Small intestine (tissue), 7 donors: ENCODE results near the gene CDC6. TPM values are rescaled to one million over a fixed set of nuclear protein-coding genes. Genes with fewer than 3 reads are reported as not detected.
A peak's percentile ranks its signal among the peaks of the same experiment; 100 is the strongest.

Experiments used
- DNase-seq, 2 donors: peaks; one replicate each; pipeline versions ENCODE4 v3.0.0 to v3.0.0-alpha.2; 2013
- FAIRE-seq: peaks from 2 replicates; lab custom pipeline; 2012; peaks lifted over from hg19 to GRCh38; lab: Jason Lieb, UNC
- H3K27ac ChIP-seq, 3 donors: one replicate each; pipeline ENCODE4 v1.5.1; 2013; ENCODE audit warnings: low read length in 2 of 3, mild to moderate bottlenecking in 2 of 3, control low read depth in 1 of 3, inconsistent platforms in 1 of 3, low read depth in 1 of 3, moderate library complexity in 1 of 3
- H3K27me3 ChIP-seq, 3 donors: one replicate each; pipeline ENCODE4 v1.6.1; 2013; ENCODE audit warnings: low read length in 3 of 3, inconsistent platforms in 1 of 3; ENCODE audit not compliant: control insufficient read depth in 3 of 3, insufficient read depth in 3 of 3
- H3K36me3 ChIP-seq, 3 donors: one replicate each; pipeline ENCODE4 v1.6.1; 2013; ENCODE audit warnings: low read length in 3 of 3, inconsistent platforms in 1 of 3, low read depth in 1 of 3, mild to moderate bottlenecking in 1 of 3, moderate library complexity in 1 of 3; ENCODE audit not compliant: control insufficient read depth in 3 of 3, insufficient read depth in 2 of 3
- H3K4me1 ChIP-seq, 3 donors: one replicate each; pipeline ENCODE4 v1.6.1; 2013; ENCODE audit warnings: low read length in 2 of 3, inconsistent platforms in 1 of 3, low read depth in 1 of 3, mild to moderate bottlenecking in 1 of 3, moderate library complexity in 1 of 3; ENCODE audit not compliant: control insufficient read depth in 3 of 3, insufficient read depth in 2 of 3
- H3K4me3 ChIP-seq, 3 donors: one replicate each; pipeline ENCODE4 v1.5.1; 2013; ENCODE audit warnings: low read length in 3 of 3, control low read depth in 1 of 3, inconsistent platforms in 1 of 3, low read depth in 1 of 3, mild to moderate bottlenecking in 1 of 3, moderate library complexity in 1 of 3
- H3K9me3 ChIP-seq, 2 donors: one replicate each; pipeline ENCODE4 v1.6.1; 2013; ENCODE audit warnings: low read depth in 1 of 2, low read length in 1 of 2; ENCODE audit not compliant: control insufficient read depth in 2 of 2, insufficient read depth in 1 of 2
- WGBS, 3 donors: extraction: QIAGEN DNeasy Blood & Tissue Kit; methylation state at CpG; one replicate each; pipeline ENCODE4 v1.1.7; 2013; 5-methylcytosine and 5-hydroxymethylcytosine counted together
- polyA plus RNA-seq, 4 donors: library from polyadenylated mRNA; stranded (reverse) in 3 of 4; unstranded in 1 of 4; fragments of 200-250 nt in 3 of 4; fragments of 120-200 nt in 1 of 4; gene quantifications; one replicate each; pipeline versions ENCODE4 v1.2.1 to v1.2.3, GENCODE V29; 2013
- donor health status: healthy with polysubstance abuse.
- donor health status: control.
- donor health status: control.
- donor health status: Bipolar disorder and iron deficiency.
- donor health status: healthy.

The CDC6 gene
- polyA plus RNA-seq, 4 donors: 2.5 to 11.5 (median 7.3) TPM

DNA sequence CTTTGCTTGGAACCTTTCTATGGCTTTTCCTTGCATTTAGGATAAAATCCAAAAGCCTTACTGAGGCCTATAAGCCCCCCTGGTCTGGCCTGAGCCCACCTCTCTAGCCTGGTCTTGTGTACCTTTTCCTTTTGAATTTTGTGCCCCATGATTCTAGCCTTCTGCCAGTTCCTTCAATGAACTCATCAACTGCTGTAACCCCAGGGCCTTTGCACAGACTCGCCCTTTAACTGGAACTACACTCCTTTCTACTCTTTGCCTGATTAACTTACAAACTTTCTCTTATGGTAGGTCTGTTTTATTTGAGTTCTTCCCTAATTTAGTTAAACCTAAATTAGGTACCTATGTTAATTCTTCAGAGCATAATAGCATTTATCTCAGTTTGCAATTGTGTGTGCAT, 52.6 kb downstream of the CDC6 start:
- no peaks in the 10 kb centered on the region for H3K9me3 ChIP-seq
- H3K4me3 ChIP-seq: no peak overlapping the region
- no peak for FAIRE-seq
- H3K27ac ChIP-seq: peak overlapping the region in 2 of 3 donors; percentile 93 to 99
- H3K36me3 ChIP-seq: peaks cover 0 to 46% (median 4%) of the 10 kb centered on the region in 3 donors
- peaks cover 0 to 26% (median 7%) of the 10 kb centered on the region in 3 donors for H3K4me1 ChIP-seq
- no peaks in the 10 kb centered on the region for H3K27me3 ChIP-seq
- 95 to 100% (median 99%) methylated on average over 1 of the region's 1 CpG for WGBS, 3 donors
- DNase-seq: no peak

DNA sequence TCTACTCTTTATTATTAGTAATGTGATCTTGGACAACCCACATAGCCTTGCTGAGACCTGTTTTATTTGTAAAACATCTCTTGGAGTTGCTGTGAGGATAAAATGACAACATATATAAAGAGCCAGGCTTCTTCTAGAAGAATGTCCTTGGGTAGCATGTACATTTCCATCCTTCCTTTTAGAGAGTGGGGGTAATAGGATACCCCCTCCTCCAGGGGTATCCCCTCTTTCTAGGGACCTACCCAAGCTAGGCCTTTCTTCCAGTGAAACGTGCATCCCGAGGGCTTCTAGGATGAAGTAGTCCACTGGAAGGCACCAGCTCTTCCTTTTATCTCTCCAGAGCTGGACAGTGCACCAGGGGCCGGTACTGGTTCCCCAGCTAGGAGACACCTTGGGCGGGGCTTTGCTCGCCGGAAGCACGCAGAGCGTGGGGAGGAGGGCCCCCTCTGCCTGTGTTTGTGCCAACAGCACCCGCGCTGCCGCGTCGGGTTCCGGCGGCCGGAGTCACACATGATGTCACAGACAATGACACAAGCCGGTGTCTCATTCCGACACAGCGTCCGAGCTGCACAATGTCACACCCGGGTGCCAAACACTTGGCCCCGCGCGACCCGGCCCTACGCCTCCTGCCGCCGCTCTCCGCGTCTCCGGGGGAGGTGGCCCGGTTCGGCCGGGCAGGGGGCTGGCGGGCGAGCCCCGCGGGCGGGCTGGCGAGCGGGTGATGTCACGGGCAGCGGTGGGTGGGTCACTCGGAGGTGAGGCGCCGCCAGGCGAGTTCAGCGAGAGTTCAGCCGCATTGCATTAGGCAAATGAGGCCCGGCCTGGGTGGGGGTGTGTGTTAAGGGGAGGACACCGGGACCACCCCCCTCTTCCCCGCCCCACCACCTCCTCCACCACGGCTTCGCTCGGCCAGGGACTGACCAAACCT, 53.5 kb downstream of the CDC6 start:
- no peaks in the 10 kb centered on the region for H3K27me3 ChIP-seq
- peak overlapping the region; percentile 72 to 79 (median 78) for H3K4me3 ChIP-seq
- 1 to 3% (median 1%) methylated on average over 38 to 55 of the region's 55 CpGs for WGBS, 3 donors
- peaks cover 0 to 43% (median 4%) of the 10 kb centered on the region in 3 donors for H3K36me3 ChIP-seq
- DNase-seq: peak; percentile 86 to 92
- H3K27ac ChIP-seq: peak overlapping the region; percentile 74 to 99 (median 93)
- no peak for FAIRE-seq
- H3K4me1 ChIP-seq: peaks cover 0 to 34% (median 13%) of the 10 kb centered on the region in 3 donors
- H3K9me3 ChIP-seq: no peaks in the 10 kb centered on the region

DNA sequence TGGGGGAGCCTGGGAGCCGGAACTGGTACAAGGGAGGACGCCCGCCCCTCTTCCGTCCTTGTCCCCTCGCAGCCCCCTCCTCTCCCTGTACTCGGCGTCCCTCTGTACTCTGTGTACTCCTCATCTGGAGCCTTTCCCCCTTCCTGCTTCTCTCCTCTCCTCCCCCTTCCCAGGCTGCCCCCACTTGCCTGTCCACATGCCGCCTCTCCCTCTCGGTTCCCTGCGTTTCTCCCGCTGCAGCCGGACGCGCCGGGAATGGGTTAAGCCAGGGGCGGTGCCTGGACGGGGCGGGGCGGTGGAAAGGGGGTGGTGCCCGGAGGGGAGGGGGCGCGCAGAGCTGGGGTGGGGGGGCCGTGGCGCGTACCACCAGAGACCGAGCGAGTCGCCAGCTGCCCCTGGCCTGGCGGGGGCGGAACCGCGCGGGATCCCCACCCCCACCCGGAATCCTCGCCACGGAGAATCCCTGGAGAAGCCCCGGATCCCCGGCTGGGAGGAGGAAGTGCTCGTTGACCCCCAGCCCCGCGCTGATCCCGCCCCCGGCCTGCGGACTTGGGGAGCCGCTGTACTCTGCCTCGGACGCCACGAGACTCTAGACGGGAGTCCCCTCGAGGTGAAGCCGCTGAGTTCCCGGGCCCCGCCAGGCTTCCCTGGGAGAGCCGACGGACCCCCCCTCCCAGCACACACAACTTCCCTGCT, 54.3 kb downstream of the CDC6 start:
- peak overlapping the region; percentile 93 to 99 (median 98) for H3K27ac ChIP-seq
- peaks cover 0 to 42% (median 21%) of the 10 kb centered on the region in 3 donors for H3K4me1 ChIP-seq
- WGBS, 3 donors: 2% methylated on average over 42 to 55 of the region's 55 CpGs
- FAIRE-seq (no peak), DNase-seq (peak; percentile 84 to 90)
- peak overlapping the region; percentile 72 to 79 (median 78) for H3K4me3 ChIP-seq
- H3K36me3 ChIP-seq: peaks cover 0 to 48% (median 4%) of the 10 kb centered on the region in 3 donors
- no peaks in the 10 kb centered on the region for H3K9me3 ChIP-seq
- H3K27me3 ChIP-seq: no peaks in the 10 kb centered on the region

DNA sequence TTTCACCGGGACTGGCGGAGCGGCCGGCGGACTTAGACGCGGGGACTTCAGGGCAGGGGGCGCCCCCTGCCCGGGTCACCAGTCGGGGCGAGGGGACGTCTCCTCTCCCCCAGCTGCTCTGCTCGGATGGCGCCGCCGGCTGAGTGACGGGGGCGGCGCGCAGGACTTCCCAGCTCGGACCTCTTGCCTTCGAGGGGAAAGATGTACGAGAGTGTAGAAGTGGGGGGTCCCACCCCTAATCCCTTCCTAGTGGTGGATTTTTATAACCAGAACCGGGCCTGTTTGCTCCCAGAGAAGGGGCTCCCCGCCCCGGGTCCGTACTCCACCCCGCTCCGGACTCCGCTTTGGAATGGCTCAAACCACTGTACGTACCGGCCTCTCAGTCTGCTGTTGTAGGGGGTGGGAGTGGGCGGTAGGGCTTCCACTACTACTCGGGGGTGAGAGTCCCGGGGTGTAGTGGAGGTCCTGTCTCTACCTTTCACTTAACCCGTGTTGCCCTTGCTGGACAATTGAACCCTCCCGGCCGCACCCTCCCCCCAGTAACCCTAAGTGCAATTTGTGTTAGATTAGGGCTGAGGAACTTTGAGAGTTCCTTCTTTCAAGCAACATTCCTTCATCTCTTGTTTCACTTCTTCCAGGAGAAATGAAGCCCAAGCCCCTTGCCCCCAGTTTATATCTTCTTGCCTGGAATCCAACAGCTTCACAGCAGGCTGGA, 55.0 kb downstream of the CDC6 start:
- DNase-seq: peak; percentile 46 to 52
- 11 to 21% (median 11%) methylated on average over 27 to 38 of the region's 38 CpGs for WGBS, 3 donors
- Histone ChIP-seq H3K9me3 (no peaks in the 10 kb centered on the region), H3K27me3 (no peaks in the 10 kb centered on the region), H3K36me3 (peaks cover 0 to 48% (median 0%) of the 10 kb centered on the region in 3 donors), H3K27ac (peak overlapping the region; percentile 93 to 99 (median 98)), H3K4me1 (peaks cover 0 to 49% (median 28%) of the 10 kb centered on the region in 3 donors), H3K4me3 (peak overlapping the region; percentile 72 to 79 (median 78))
- no peak for FAIRE-seq

DNA sequence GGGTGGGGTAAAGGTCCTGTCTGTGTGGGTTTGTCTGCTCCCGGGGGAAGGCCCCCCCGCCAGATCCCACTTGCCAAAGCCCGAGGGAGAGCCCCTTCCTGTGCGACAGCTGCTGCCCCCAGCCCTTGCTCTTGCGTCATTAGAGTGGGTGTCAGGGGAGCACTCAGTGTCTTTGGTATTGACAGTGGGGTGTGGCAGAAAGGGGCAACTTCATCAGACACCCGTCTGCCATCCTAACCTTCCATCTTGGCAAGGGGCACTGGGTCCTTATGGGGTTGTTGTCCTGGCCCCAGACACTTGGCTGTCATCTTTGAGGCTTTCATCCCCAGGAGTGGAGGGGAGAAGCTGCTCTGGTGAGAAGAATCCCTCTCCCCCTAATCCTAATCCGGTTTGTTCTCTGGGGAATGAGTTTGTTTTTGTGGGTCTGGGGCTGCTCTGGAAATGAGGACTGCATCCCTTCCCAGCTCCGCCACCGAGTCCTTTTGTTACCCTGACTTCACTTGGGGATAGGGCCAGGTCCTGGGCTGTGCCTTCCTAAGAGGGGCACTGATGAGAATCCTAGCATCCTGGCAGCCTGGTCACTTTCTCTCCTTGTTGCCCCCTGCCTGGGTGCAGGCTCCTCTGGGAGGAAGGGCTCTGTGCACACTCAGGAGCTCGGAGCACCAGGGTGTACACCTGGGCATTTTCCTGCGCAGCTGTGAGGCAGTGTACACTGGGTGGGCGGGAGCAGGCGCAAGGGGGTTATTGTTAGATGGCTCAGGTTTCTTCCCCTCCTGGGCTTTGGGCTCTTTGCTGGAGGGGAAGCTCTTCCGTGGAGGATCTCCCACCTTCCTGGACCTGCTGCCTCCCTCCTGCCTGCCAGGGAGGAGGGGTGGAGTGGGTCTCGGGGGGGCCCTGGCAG, 55.8 kb downstream of the CDC6 start:
- Histone ChIP-seq H3K4me3 (peak overlapping the region; percentile 72 to 79 (median 78)), H3K36me3 (peaks cover 0 to 48% (median 0%) of the 10 kb centered on the region in 3 donors), H3K27ac (peak overlapping the region; percentile 93 to 99 (median 98)), H3K4me1 (peaks cover 0 to 58% (median 34%) of the 10 kb centered on the region in 3 donors), H3K27me3 (no peaks in the 10 kb centered on the region), H3K9me3 (no peaks in the 10 kb centered on the region)
- FAIRE-seq: no peak
- WGBS, 3 donors: 11 to 26% (median 24%) methylated on average over 14 to 15 of the region's 15 CpGs
- DNase-seq: peak in 1 of 2 donors; percentile 54

DNA sequence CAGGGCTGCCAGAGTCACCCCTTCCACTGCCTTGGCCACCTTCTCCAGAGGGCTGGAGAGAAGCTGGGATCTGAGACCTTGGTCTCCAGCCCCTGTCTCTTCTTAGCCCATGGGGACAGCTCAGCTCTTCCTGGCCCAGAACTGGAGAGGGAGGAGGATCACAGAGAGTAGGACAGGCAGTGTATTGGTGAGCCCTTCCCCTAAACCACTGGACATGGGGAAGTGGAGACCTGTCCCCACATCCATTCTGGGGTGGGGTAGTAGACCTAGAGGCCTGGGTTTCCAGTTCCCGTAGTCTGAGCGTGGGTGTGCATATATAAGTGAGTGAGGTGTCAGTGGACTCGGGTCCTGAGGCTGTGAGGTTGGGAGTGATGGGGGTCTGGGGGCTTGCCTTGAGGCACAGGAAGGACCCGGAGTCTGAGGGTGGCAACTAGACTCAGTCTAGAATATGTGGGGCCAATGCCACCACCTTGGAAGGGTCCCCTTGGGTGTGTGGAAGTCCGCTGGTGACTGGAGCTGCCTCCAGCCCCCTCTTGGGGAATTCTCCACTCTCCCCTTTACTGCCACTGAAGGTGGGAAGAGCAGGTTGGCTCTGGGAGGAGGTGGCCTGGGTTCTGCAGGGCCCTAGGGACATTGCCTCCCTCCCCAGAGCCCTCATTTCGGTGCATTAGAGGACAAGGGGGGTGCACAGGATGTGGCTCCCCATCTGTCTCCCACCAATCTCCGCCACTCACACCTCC, 56.9 kb downstream of the CDC6 start:
- peak overlapping the region; percentile 93 to 99 (median 98) for H3K27ac ChIP-seq
- peaks cover 0 to 68% (median 37%) of the 10 kb centered on the region in 3 donors for H3K4me1 ChIP-seq
- H3K27me3 ChIP-seq: no peaks in the 10 kb centered on the region
- H3K9me3 ChIP-seq: no peaks in the 10 kb centered on the region
- peak overlapping the region; percentile 17 to 78 (median 72) for H3K4me3 ChIP-seq
- H3K36me3 ChIP-seq: peaks cover 0 to 53% (median 0%) of the 10 kb centered on the region in 3 donors
- DNase-seq: no peak
- 6 to 21% (median 17%) methylated on average over 6 to 7 of the region's 7 CpGs for WGBS, 3 donors
- FAIRE-seq: no peak
